HepG2 (cell line): ENCODE results near the gene CDK15. TPM values are rescaled to one million over a fixed set of nuclear protein-coding genes. Genes with fewer than 3 reads are reported as not detected.

Experiments used
- ARID2 ChIP-seq: sonication (generic); formaldehyde crosslinking; IDR thresholded peaks from 2 replicates; pipeline ENCODE4 v1.8.1; 2022; ENCODE audit warnings: mild to moderate bottlenecking, missing genetic modification reagents, borderline replicate concordance
- FOXA3 ChIP-seq: IDR thresholded peaks from 2 replicates; pipeline ENCODE4 v1.6.1; 2016; ENCODE audit warnings: missing genetic modification reagents, missing compliant biosample characterization
- HIC2 ChIP-seq: sonication (generic); formaldehyde crosslinking; IDR thresholded peaks from 2 replicates; pipeline ENCODE4 v1.9.0; 2022; ENCODE audit warnings: low read depth, missing genetic modification reagents
- ISX ChIP-seq: sonication (generic); formaldehyde crosslinking; conservative IDR thresholded peaks from 2 replicates; pipeline ENCODE4 v1.5.0; 2020; ENCODE audit warnings: missing genetic modification reagents
- KAT8 ChIP-seq: IDR thresholded peaks from 2 replicates; pipeline ENCODE4 v1.6.1; 2016; ENCODE audit warnings: missing genetic modification reagents, missing compliant biosample characterization
- MED13 ChIP-seq: sonication (generic); formaldehyde crosslinking; IDR thresholded peaks from 2 replicates; pipeline ENCODE4 v1.5.0; 2020; ENCODE audit warnings: missing genetic modification reagents
- MIXL1 ChIP-seq: IDR thresholded peaks from 2 replicates; pipeline ENCODE4 v1.6.1; 2016
- MTF1 ChIP-seq: sonication (generic); formaldehyde crosslinking; IDR thresholded peaks from 2 replicates; pipeline ENCODE4 v1.5.0; 2020; ENCODE audit warnings: missing genetic modification reagents
- MXD4 ChIP-seq: IDR thresholded peaks from 2 replicates; pipeline ENCODE4 v1.6.1; 2016; ENCODE audit warnings: mild to moderate bottlenecking, missing biosample characterization, missing genetic modification reagents
- PHB2 ChIP-seq: fragments of 450-650 bp; IDR thresholded peaks from 2 replicates; pipeline ENCODE4 v1.6.1; 2018; ENCODE audit not compliant: partially characterized antibody
- REPIN1 ChIP-seq: sonication (generic); formaldehyde crosslinking; IDR thresholded peaks from 2 replicates; pipeline ENCODE4 v1.8.0; 2022; ENCODE audit warnings: missing genetic modification reagents, low read depth, mild to moderate bottlenecking, borderline replicate concordance
- SATB2 ChIP-seq: sonication (generic); formaldehyde crosslinking; IDR thresholded peaks from 2 replicates; pipeline ENCODE4 v1.5.0; 2020; ENCODE audit warnings: missing genetic modification reagents
- SP140L ChIP-seq: sonication (generic); formaldehyde crosslinking; IDR thresholded peaks from 2 replicates; pipeline ENCODE4 v1.4.0; 2020; ENCODE audit warnings: missing genetic modification reagents, borderline replicate concordance
- ZBTB20 ChIP-seq: sonication (generic); formaldehyde crosslinking; IDR thresholded peaks from 2 replicates; pipeline ENCODE4 v1.8.1; 2023; ENCODE audit warnings: missing genetic modification reagents, low read depth, mild to moderate bottlenecking, borderline replicate concordance
- ZBTB42 ChIP-seq: sonication (generic); formaldehyde crosslinking; IDR thresholded peaks from 2 replicates; pipeline ENCODE4 v1.5.0; 2020; ENCODE audit warnings: mild to moderate bottlenecking, missing genetic modification reagents
- ZBTB49 ChIP-seq: sonication (generic); formaldehyde crosslinking; IDR thresholded peaks from 2 replicates; pipeline ENCODE4 v1.4.0; 2020; ENCODE audit warnings: missing genetic modification reagents, borderline replicate concordance
- ZNF256 ChIP-seq: sonication (generic); formaldehyde crosslinking; conservative IDR thresholded peaks from 2 replicates; pipeline ENCODE4 v1.4.0; 2020; ENCODE audit warnings: missing genetic modification reagents
- ZNF263 ChIP-seq: sonication (generic); formaldehyde crosslinking; IDR thresholded peaks from 2 replicates; pipeline ENCODE4 v1.4.0; 2020; ENCODE audit warnings: missing genetic modification reagents
- ZNF746 ChIP-seq: sonication (generic); formaldehyde crosslinking; IDR thresholded peaks from 2 replicates; pipeline ENCODE4 v1.8.0; 2022; ENCODE audit warnings: mild to moderate bottlenecking, missing genetic modification reagents
- ZSCAN25 ChIP-seq: sonication (generic); formaldehyde crosslinking; IDR thresholded peaks from 2 replicates; pipeline ENCODE4 v1.8.0; 2022; ENCODE audit warnings: mild to moderate bottlenecking, missing genetic modification reagents
- polyA plus RNA-seq, 8 experiments: library from polyadenylated mRNA; depleted of rRNA in 3 of 8; stranded (reverse) in 7 of 8; unstranded in 1 of 8; fragments of >200 nt; fragmentation: Illumina TruSeq in 4 of 8; extraction: Trizol in 4 of 8; gene quantifications; 2 replicates each; pipeline versions ENCODE4 v1.2.1 to v1.2.3, GENCODE V29; 2011 to 2016; ENCODE audit warnings: low read depth in 4 of 8, missing spikeins in 1 of 8, mixed read lengths in 1 of 8; ENCODE audit not compliant: insufficient read depth in 1 of 8
- total RNA-seq, 5 experiments: library from RNA; depleted of rRNA; stranded (reverse); fragments of >200 nt; fragmentation: Illumina TruSeq; extraction: Trizol; gene quantifications; 2 replicates each; pipeline ENCODE4 v1.2.3, GENCODE V29; 2016; ENCODE audit warnings: low read depth in 1 of 5
- TF ChIP-seq, protein P1 (sequence below): IDR thresholded peaks from 2 replicates; pipeline ENCODE4 v1.6.1; 2016
- TF ChIP-seq, protein P2 (sequence below): sonication (generic); formaldehyde crosslinking; IDR thresholded peaks from 2 replicates; pipeline ENCODE4 v1.4.0; 2020; ENCODE audit warnings: mild to moderate bottlenecking, low read depth, missing genetic modification reagents
- TF ChIP-seq, protein P3 (sequence below): sonication (generic); formaldehyde crosslinking; IDR thresholded peaks from 2 replicates; pipeline ENCODE4 v1.4.0; 2020; ENCODE audit warnings: missing genetic modification reagents, borderline replicate concordance

CDK15 gene
- total and polyA plus RNA-seq, 2 of the 13 experiments (the other 11 are each of a cell fraction or from before 2014, with no cell fraction given) = not detected

DNA sequence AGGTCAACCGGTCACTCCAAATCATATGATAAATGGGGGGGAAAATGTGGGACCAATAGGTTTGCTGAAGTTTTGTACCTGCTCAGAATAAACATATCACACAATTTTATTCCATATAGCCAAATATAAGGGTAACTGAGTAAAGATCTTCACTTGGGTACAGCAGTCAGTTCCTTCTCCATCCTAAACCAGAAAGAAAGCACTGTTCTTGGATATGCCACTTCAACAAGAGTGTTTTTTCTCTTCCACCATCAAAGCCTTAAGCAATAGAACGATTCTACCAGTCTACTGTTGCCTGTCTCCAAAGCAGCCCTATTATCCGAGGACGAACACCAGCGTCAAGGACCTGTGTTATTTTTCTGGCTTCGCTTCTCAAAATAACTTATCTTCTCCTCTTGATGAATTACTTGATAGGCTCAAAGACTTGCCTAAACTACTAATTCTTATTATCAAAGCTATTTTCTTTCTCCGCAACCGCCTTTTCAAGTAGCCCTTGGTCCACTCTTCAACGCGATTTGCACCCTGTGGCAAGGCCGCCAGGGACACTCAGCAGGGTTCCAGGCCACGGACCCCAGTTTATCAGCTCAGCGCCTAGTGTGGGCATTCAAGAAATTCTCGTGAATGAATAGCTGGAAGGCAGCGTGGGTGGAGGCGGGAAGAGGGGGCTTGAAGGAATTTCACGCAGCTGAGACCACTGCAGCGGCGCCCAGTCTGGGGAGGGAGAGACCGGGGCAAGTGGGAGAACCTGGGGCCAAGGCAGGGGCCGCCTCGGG lies 26.2 kb upstream of the CDK15 start (continued):
- TF ChIP-seq, protein P1, sequence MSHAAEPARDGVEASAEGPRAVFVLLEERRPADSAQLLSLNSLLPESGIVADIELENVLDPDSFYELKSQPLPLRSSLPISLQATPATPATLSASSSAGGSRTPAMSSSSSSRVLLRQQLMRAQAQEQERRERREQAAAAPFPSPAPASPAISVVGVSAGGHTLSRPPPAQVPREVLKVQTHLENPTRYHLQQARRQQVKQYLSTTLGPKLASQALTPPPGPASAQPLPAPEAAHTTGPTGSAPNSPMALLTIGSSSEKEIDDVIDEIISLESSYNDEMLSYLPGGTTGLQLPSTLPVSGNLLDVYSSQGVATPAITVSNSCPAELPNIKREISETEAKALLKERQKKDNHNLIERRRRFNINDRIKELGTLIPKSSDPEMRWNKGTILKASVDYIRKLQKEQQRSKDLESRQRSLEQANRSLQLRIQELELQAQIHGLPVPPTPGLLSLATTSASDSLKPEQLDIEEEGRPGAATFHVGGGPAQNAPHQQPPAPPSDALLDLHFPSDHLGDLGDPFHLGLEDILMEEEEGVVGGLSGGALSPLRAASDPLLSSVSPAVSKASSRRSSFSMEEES (CRISPR knock-in tag) = no peak
- TF ChIP-seq, protein P2, sequence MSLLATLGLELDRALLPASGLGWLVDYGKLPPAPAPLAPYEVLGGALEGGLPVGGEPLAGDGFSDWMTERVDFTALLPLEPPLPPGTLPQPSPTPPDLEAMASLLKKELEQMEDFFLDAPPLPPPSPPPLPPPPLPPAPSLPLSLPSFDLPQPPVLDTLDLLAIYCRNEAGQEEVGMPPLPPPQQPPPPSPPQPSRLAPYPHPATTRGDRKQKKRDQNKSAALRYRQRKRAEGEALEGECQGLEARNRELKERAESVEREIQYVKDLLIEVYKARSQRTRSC (CRISPR knock-in tag) = no peak
- TF ChIP-seq KAT8 (no peak), ZBTB49 (CRISPR knock-in tag) (no peak), ZNF746 (CRISPR knock-in tag) (0 out of 2 replicates have a peak, but pooled peaks have one; percentile 65), SATB2 (CRISPR knock-in tag) (0 out of 2 replicates have a peak, but pooled peaks have one; percentile 71), FOXA3 (CRISPR knock-in tag) (0 out of 2 replicates have a peak, but pooled peaks have one; percentile 3), MIXL1 (CRISPR knock-in tag) (0 out of 2 replicates have a peak, but pooled peaks have one; percentile 47), PHB2 (no peak), ZNF256 (CRISPR knock-in tag) (0 out of 2 replicates have a peak, but pooled peaks have one; percentile 8), ZBTB42 (CRISPR knock-in tag) (0 out of 2 replicates have a peak, but pooled peaks have one; percentile 61), ISX (no peak), ZNF263 (no peak), ARID2 (CRISPR knock-in tag) (peak; percentile 21; the same call in 1 of the 2 replicates), SP140L (CRISPR knock-in tag) (0 out of 2 replicates have a peak, but pooled peaks have one; percentile 13), MTF1 (0 out of 2 replicates have a peak, but pooled peaks have one; percentile 75), HIC2 (CRISPR knock-in tag) (0 out of 2 replicates have a peak, but pooled peaks have one; percentile 44), MED13 (CRISPR knock-in tag) (peak; percentile 6; the same call in 1 of the 2 replicates), MXD4 (CRISPR knock-in tag) (0 out of 2 replicates have a peak, but pooled peaks have one; percentile 12), REPIN1 (CRISPR knock-in tag) (no peak), ZBTB20 (CRISPR knock-in tag) (no peak), ZSCAN25 (CRISPR knock-in tag) (no peak)
- TF ChIP-seq, protein P3, sequence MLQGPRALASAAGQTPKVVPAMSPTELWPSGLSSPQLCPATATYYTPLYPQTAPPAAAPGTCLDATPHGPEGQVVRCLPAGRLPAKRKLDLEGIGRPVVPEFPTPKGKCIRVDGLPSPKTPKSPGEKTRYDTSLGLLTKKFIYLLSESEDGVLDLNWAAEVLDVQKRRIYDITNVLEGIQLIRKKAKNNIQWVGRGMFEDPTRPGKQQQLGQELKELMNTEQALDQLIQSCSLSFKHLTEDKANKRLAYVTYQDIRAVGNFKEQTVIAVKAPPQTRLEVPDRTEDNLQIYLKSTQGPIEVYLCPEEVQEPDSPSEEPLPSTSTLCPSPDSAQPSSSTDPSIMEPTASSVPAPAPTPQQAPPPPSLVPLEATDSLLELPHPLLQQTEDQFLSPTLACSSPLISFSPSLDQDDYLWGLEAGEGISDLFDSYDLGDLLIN (CRISPR knock-in tag) = no peak
